ENCODE results near the gene TENT5C.

Gene TENT5C

DNA sequence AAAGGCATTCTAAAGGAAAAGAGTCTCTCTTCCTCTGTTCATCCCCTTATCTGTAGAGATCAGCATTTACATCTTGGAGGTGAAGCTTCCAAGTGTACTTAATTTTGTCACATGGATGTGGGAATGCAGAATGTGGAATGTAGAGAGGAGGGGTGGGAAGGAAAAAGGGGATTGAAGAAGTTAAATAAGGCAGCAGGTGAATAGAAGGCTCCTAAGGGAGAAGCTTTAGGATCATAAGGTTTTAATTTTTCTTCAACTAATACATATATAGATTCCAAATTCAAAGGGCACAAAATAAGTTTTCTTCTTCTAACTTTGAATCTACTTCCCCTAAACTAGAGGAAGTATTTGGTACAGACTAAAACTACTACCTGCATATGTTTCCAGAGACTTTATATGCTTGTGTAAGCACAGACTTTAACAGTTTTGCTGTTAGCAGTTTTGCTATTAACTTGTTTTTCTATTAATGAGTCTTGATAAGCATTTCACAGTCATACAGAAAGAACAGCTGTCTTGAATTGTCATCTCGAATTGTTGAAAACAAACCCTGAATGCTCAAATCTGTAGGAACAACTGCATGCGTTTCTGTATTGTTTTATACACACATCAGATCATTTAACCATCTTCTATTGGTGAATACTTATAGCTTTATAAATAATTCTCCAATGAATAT, 12.7 kb downstream of the TENT5C start:
- no peaks in the 10 kb centered on the region for H3K79me1 ChIP-seq (replicated peaks; ENCODE audit: low read length, poor library complexity, severe bottlenecking)
- H4K91ac ChIP-seq (ENCODE audit: low read length) = no peak overlapping the region
- H2AK5ac ChIP-seq (ENCODE audit: low read length, severe bottlenecking) = no peak overlapping the region
- no peaks in the 10 kb centered on the region for H3K4me1 ChIP-seq (ENCODE audit: control insufficient read depth, insufficient read depth, low read depth, low read length)
- no peak overlapping the region for H3K4me3 ChIP-seq (ENCODE audit: insufficient read depth in 1 of 2, low read depth in 1 of 2, low read length in 2 of 2)
- H2AFZ ChIP-seq (ENCODE audit: low read depth, low read length) = no peak overlapping the region
- no peak overlapping the region for H2BK12ac ChIP-seq (ENCODE audit: low read length in 2 of 2)
- no peak overlapping the region for H3K27ac ChIP-seq (ENCODE audit: low read length, poor library complexity, severe bottlenecking)
- no peak overlapping the region for H2BK120ac ChIP-seq (ENCODE audit: low read depth, low read length)
- no peaks in the 10 kb centered on the region for H3K9me3 ChIP-seq (ENCODE audit: control insufficient read depth, low read length)
- no peak overlapping the region for H3K4ac ChIP-seq (ENCODE audit: low read depth in 1 of 2, low read length in 2 of 2)
- WGBS = 50% methylated on average over 1 of the region's 2 CpGs
- H3K9ac ChIP-seq (ENCODE audit: low read length) = no peak overlapping the region
- no peak overlapping the region for H3K18ac ChIP-seq (ENCODE audit: low read depth in 1 of 2, low read length in 2 of 2)
- H3K14ac ChIP-seq (ENCODE audit: low read length in 2 of 2) = no peak overlapping the region
- no peak overlapping the region for H3K23ac ChIP-seq (ENCODE audit: low read length in 2 of 2)
- no peak overlapping the region for H4K8ac ChIP-seq (ENCODE audit: low read length)
- no peak for DNase-seq
- peaks cover 0 to 17% of the 10 kb centered on the region in 2 experiments for H3K27me3 ChIP-seq (ENCODE audit: control insufficient read depth in 1 of 2, insufficient read depth in 1 of 2, low read length in 2 of 2)
- H3K36me3 ChIP-seq (ENCODE audit: control insufficient read depth in 1 of 2, insufficient read depth in 2 of 2, low read depth in 1 of 2, low read length in 2 of 2) = no peaks in the 10 kb centered on the region
- no peak overlapping the region for H3K4me2 ChIP-seq (ENCODE audit: low read length, poor library complexity, severe bottlenecking)
- H2BK15ac ChIP-seq (ENCODE audit: low read depth, poor library complexity, severe bottlenecking) = no peak overlapping the region
- H2BK5ac ChIP-seq (ENCODE audit: low read depth, low read length, poor library complexity, severe bottlenecking) = no peak overlapping the region

GRCh38 chr1:117620440-117620839, 14.6 kb downstream of the TENT5C start:
- no peak overlapping the region for H3K18ac ChIP-seq (ENCODE audit: low read depth in 1 of 2, low read length in 2 of 2)
- H3K4me3 ChIP-seq (ENCODE audit: insufficient read depth in 1 of 2, low read depth in 1 of 2, low read length in 2 of 2) = no peak overlapping the region
- no peaks in the 10 kb centered on the region for H3K36me3 ChIP-seq (ENCODE audit: control insufficient read depth in 1 of 2, insufficient read depth in 2 of 2, low read depth in 1 of 2, low read length in 2 of 2)
- no peak overlapping the region for H2BK12ac ChIP-seq (ENCODE audit: low read length in 2 of 2)
- no peak overlapping the region for H2BK15ac ChIP-seq (ENCODE audit: low read depth, poor library complexity, severe bottlenecking)
- no peak overlapping the region for H3K4ac ChIP-seq (ENCODE audit: low read depth in 1 of 2, low read length in 2 of 2)
- no peak overlapping the region for H4K8ac ChIP-seq (ENCODE audit: low read length)
- no peak for DNase-seq
- no peak overlapping the region for H3K9ac ChIP-seq (ENCODE audit: low read length)
- H3K14ac ChIP-seq (ENCODE audit: low read length in 2 of 2) = no peak overlapping the region
- peaks cover 0 to 17% of the 10 kb centered on the region in 2 experiments for H3K27me3 ChIP-seq (ENCODE audit: control insufficient read depth in 1 of 2, insufficient read depth in 1 of 2, low read length in 2 of 2)
- H2AFZ ChIP-seq (ENCODE audit: low read depth, low read length) = no peak overlapping the region
- H3K79me1 ChIP-seq (replicated peaks; ENCODE audit: low read length, poor library complexity, severe bottlenecking) = no peaks in the 10 kb centered on the region
- no peak overlapping the region for H2AK5ac ChIP-seq (ENCODE audit: low read length, severe bottlenecking)
- no peak overlapping the region for H2BK5ac ChIP-seq (ENCODE audit: low read depth, low read length, poor library complexity, severe bottlenecking)
- H3K4me2 ChIP-seq (ENCODE audit: low read length, poor library complexity, severe bottlenecking) = no peak overlapping the region
- no peaks in the 10 kb centered on the region for H3K4me1 ChIP-seq (ENCODE audit: control insufficient read depth, insufficient read depth, low read depth, low read length)
- H3K27ac ChIP-seq (ENCODE audit: low read length, poor library complexity, severe bottlenecking) = no peak overlapping the region
- WGBS = 96% methylated on average over 6 of the region's 6 CpGs
- H3K23ac ChIP-seq (ENCODE audit: low read length in 2 of 2) = no peak overlapping the region
- H3K9me3 ChIP-seq (ENCODE audit: control insufficient read depth, low read length) = no peaks in the 10 kb centered on the region
- no peak overlapping the region for H2BK120ac ChIP-seq (ENCODE audit: low read depth, low read length)
- no peak overlapping the region for H4K91ac ChIP-seq (ENCODE audit: low read length)

DNA sequence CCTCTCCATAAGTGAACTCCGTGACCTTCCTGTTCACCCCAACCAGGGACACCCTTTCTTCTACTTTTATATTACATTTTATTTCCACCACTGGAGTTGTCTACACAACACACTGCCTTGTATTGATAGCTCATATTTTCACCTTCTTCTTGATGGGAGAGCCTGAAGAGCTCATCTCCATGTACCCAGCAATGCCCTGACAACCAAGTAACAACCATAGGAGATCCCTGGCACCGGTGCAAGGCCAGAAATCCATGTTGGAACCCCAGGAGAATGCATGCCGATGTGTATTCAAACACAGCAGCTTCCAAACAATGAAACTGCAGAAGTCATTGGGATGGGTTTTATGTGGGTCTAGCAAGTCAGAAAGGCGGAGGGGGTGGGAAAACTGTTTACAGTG, 15.5 kb downstream of the TENT5C start:
- Histone ChIP-seq H3K27ac (ENCODE audit: low read length, poor library complexity, severe bottlenecking) (no peak overlapping the region), H4K8ac (ENCODE audit: low read length) (no peak overlapping the region), H3K79me1 (replicated peaks; ENCODE audit: low read length, poor library complexity, severe bottlenecking) (no peaks in the 10 kb centered on the region), H3K14ac (ENCODE audit: low read length in 2 of 2) (no peak overlapping the region), H2BK5ac (ENCODE audit: low read depth, low read length, poor library complexity, severe bottlenecking) (no peak overlapping the region), H3K4me1 (ENCODE audit: control insufficient read depth, insufficient read depth, low read depth, low read length) (no peaks in the 10 kb centered on the region), H3K4ac (ENCODE audit: low read depth in 1 of 2, low read length in 2 of 2) (no peak overlapping the region), H3K36me3 (ENCODE audit: control insufficient read depth in 1 of 2, insufficient read depth in 2 of 2, low read depth in 1 of 2, low read length in 2 of 2) (no peaks in the 10 kb centered on the region), H3K9ac (ENCODE audit: low read length) (no peak overlapping the region), H3K4me2 (ENCODE audit: low read length, poor library complexity, severe bottlenecking) (no peak overlapping the region), H3K9me3 (ENCODE audit: control insufficient read depth, low read length) (no peaks in the 10 kb centered on the region), H3K4me3 (ENCODE audit: insufficient read depth in 1 of 2, low read depth in 1 of 2, low read length in 2 of 2) (no peak overlapping the region), H2AFZ (ENCODE audit: low read depth, low read length) (no peak overlapping the region), H2BK120ac (ENCODE audit: low read depth, low read length) (no peak overlapping the region), H3K27me3 (ENCODE audit: control insufficient read depth in 1 of 2, insufficient read depth in 1 of 2, low read length in 2 of 2) (peaks cover 0 to 17% of the 10 kb centered on the region in 2 experiments), H3K23ac (ENCODE audit: low read length in 2 of 2) (no peak overlapping the region), H2BK15ac (ENCODE audit: low read depth, poor library complexity, severe bottlenecking) (no peak overlapping the region), H4K91ac (ENCODE audit: low read length) (no peak overlapping the region), H2BK12ac (ENCODE audit: low read length in 2 of 2) (no peak overlapping the region), H2AK5ac (ENCODE audit: low read length, severe bottlenecking) (no peak overlapping the region), H3K18ac (ENCODE audit: low read depth in 1 of 2, low read length in 2 of 2) (no peak overlapping the region)
- 93% methylated on average over 4 of the region's 4 CpGs for WGBS
- no peak for DNase-seq

DNA sequence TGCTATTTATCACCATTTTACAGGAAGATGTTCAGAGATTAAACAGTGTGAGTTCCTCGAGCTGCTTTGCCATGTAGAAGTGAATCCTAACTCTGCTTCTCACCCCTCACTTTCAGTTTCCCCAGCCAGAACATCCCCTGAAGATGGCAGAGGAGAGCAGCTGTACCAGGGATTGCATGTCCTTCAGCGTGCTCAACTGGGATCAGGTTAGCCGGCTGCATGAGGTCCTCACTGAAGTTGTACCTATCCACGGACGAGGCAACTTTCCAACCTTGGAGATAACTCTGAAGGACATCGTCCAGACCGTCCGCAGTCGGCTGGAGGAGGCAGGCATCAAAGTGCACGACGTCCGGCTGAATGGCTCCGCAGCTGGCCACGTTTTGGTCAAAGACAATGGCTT, 16.9 kb downstream of the TENT5C start:
- Histone ChIP-seq H3K23ac (ENCODE audit: low read length in 2 of 2) (no peak overlapping the region), H2BK15ac (ENCODE audit: low read depth, poor library complexity, severe bottlenecking) (no peak overlapping the region), H4K91ac (ENCODE audit: low read length) (no peak overlapping the region), H3K4me3 (ENCODE audit: insufficient read depth in 1 of 2, low read depth in 1 of 2, low read length in 2 of 2) (no peak overlapping the region), H4K8ac (ENCODE audit: low read length) (no peak overlapping the region), H2AFZ (ENCODE audit: low read depth, low read length) (no peak overlapping the region), H3K79me1 (replicated peaks; ENCODE audit: low read length, poor library complexity, severe bottlenecking) (no peaks in the 10 kb centered on the region), H2AK5ac (ENCODE audit: low read length, severe bottlenecking) (no peak overlapping the region), H3K27me3 (ENCODE audit: control insufficient read depth in 1 of 2, insufficient read depth in 1 of 2, low read length in 2 of 2) (peaks cover 6 to 21% of the 10 kb centered on the region in 2 experiments), H3K27ac (ENCODE audit: low read length, poor library complexity, severe bottlenecking) (no peak overlapping the region), H2BK12ac (ENCODE audit: low read length in 2 of 2) (no peak overlapping the region), H2BK120ac (ENCODE audit: low read depth, low read length) (no peak overlapping the region), H3K36me3 (ENCODE audit: control insufficient read depth in 1 of 2, insufficient read depth in 2 of 2, low read depth in 1 of 2, low read length in 2 of 2) (no peaks in the 10 kb centered on the region), H3K14ac (ENCODE audit: low read length in 2 of 2) (no peak overlapping the region), H3K4me1 (ENCODE audit: control insufficient read depth, insufficient read depth, low read depth, low read length) (no peaks in the 10 kb centered on the region), H3K9ac (ENCODE audit: low read length) (no peak overlapping the region), H3K18ac (ENCODE audit: low read depth in 1 of 2, low read length in 2 of 2) (no peak overlapping the region), H3K4ac (ENCODE audit: low read depth in 1 of 2, low read length in 2 of 2) (no peak overlapping the region), H3K9me3 (ENCODE audit: control insufficient read depth, low read length) (no peaks in the 10 kb centered on the region), H3K4me2 (ENCODE audit: low read length, poor library complexity, severe bottlenecking) (no peak overlapping the region), H2BK5ac (ENCODE audit: low read depth, low read length, poor library complexity, severe bottlenecking) (no peak overlapping the region)
- WGBS = 86% methylated on average over 14 of the region's 14 CpGs
- no peak for DNase-seq

Data from mesenchymal stem cell (in vitro differentiated cells and primary cell).